IPS-15b (cell line): ENCODE measurements around the gene RPL22L1.

Source experiments
- H3K27me3 ChIP-seq: one replicate; pipeline ENCODE4 v1.6.1; 2013; ENCODE audit warnings: low read length; ENCODE audit not compliant: control insufficient read depth, insufficient read depth
- H3K36me3 ChIP-seq: one replicate; pipeline ENCODE4 v1.6.1; 2013; ENCODE audit warnings: low read length; ENCODE audit not compliant: control insufficient read depth, insufficient read depth
- H3K4me1 ChIP-seq: one replicate; pipeline ENCODE4 v1.6.1; 2013; ENCODE audit warnings: mild to moderate bottlenecking, low read length; ENCODE audit not compliant: control insufficient read depth, insufficient read depth
- H3K4me3 ChIP-seq: one replicate; pipeline ENCODE4 v1.5.1; 2013; ENCODE audit warnings: low read depth, low read length
- H3K9ac ChIP-seq: one replicate; pipeline ENCODE4 v1.6.1; 2013; ENCODE audit warnings: low read depth, mild to moderate bottlenecking, low read length
- H3K9me3 ChIP-seq: one replicate; pipeline ENCODE4 v1.6.1; 2013; ENCODE audit warnings: mild to moderate bottlenecking, low read length; ENCODE audit not compliant: control insufficient read depth, insufficient read depth

Gene RPL22L1

DNA sequence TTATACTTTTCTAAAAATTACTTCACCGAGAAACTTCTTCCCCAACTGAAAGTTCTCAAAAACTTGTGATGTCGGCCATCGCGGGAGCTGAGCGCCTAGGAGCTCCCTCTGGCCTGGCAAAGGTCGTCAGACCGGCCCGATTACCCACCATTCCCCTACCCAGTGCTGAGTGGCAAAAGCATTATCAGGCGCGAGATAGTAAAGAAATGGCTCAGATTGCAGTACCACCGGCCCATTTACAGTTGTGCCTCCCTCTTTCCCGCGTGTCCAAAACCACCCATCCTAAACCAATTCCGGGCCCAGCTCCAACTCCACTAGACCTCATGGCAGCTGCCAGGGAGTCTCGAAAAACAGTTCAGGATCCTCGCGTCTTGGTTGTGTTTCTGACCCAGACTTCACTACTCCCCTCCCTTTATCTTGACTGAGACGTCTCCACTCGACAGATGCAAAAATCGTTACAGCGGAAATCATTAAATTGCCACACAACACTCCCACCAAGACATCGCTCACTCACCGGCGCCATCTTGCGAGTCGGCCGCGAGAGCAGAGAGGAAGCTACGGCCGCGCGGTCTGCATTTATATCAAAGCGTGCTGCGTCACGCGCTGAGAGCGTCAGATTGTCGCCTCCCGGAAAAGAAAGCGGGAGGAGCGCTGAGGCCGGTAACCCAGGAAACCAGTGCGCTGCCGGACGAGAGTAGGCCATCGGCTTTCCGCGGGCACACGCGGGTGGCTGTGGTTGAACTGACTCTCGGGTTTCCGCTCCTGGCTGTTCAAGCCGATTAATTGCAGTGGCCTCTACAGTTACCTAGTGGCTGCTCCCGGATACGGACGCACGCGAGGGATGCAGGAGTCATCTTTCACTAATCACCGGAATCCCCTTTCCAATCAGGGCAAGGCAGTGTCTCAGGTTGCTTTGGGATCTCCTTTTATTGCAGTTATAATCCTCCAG, at the start of gene RPL22L1:
Gene RPL22L1 (minus strand): TSS at position 551 of the 949 bp plus-strand sequence. CDS start 28 bp downstream, at position 523.
- no peaks in the 10 kb centered on the region for H3K27me3 ChIP-seq
- no peaks in the 10 kb centered on the region for H3K9me3 ChIP-seq
- H3K9ac ChIP-seq, result peak within 1 kb of the TSS; percentile 97
- no peaks in the 10 kb centered on the region for H3K4me1 ChIP-seq
- H3K4me3 ChIP-seq, result peak within 1 kb of the TSS; percentile 83
- H3K36me3 ChIP-seq, result peaks cover 11% of the 10 kb centered on the region

DNA sequence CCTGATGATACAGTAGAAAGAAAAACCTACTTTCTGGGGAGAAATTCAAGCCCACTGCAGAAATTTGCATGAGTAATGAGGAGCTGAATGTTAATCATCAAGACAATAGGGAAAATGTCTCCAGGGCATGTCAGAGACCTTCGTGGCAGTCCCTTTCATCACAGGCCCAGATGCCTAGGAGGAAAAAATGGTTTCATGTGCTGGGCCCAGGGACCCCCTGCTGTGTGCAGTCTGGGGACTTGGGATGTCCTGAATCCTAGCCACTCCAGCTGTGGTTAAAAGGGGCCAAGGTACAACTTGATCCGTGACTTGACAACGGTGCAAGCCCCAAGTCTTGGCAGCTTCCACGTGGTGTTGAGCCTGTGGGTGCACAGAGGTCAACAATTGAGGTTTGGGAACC, 48.7 kb upstream of the RPL22L1 start:
- H3K36me3 ChIP-seq, result no peaks in the 10 kb centered on the region
- H3K4me1 ChIP-seq, result peaks cover 6% of the 10 kb centered on the region
- no peak overlapping the region for H3K9ac ChIP-seq
- no peak overlapping the region for H3K4me3 ChIP-seq
- peaks cover 9% of the 10 kb centered on the region for H3K9me3 ChIP-seq
- no peaks in the 10 kb centered on the region for H3K27me3 ChIP-seq

DNA sequence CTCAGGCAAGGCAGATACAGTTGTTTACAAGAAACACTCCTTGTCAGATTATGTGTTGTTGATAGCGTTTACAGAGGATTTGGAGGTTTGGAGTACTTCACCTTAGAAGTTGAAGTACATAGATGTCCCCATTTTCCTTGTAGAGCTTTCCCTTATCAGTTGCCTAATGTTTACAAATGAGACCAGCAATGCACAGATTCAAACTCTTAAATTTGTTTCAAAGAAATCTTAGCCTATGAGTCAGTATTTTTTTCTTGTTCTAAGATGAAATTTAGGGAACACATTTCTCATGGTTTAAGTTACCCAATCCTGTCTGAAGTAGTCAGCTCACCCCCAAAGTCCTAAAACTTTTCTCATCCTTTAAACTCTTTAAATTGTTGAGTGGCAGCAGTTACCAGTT, 44.7 kb upstream of the RPL22L1 start:
- Histone ChIP-seq H3K9ac (no peak overlapping the region), H3K4me3 (no peak overlapping the region), H3K36me3 (no peaks in the 10 kb centered on the region), H3K4me1 (peaks cover 7% of the 10 kb centered on the region), H3K9me3 (peaks cover 9% of the 10 kb centered on the region), H3K27me3 (peaks cover 3% of the 10 kb centered on the region)

DNA sequence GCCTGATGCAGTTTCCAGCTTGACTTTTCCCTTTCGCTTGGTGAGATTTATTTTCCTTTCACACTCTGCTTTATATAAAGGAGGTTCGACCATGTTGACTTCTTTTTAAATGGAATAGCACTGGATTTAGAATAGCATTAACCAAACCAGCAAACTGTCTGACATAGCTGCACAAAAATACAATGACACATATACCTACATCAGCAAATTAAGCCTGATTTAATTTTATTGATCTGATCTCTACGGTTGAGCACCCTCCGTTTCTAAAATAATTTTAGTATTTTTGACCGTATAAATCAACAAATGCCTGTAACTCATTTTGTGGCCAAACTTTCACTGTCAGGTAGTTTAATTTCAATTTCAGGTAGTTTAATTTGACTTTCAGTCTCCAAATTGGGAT, 44.2 kb upstream of the RPL22L1 start:
- peaks cover 8% of the 10 kb centered on the region for H3K27me3 ChIP-seq
- H3K4me1 ChIP-seq, result peaks cover 7% of the 10 kb centered on the region
- no peaks in the 10 kb centered on the region for H3K36me3 ChIP-seq
- peaks cover 11% of the 10 kb centered on the region for H3K9me3 ChIP-seq
- no peak overlapping the region for H3K9ac ChIP-seq
- no peak overlapping the region for H3K4me3 ChIP-seq

DNA sequence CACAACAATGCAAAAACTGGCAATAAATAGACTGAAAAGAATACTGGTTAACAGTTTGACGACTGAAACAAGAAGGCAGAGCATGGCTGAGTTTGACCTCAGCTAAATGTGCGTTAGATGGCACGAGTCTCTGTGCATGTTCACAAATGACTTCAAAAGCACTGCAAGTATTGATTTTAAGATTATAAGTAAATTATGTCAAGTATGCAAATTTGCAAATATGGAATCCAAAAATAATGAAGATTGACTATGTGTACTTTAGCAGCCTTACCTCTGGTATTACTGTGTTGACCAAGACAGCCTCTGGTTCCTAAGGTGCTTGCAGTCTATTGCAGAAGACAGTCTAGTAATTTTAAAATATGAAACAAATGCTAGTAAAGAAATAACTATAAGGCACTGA, 41.1 kb upstream of the RPL22L1 start:
- H3K27me3 ChIP-seq, result peaks cover 29% of the 10 kb centered on the region
- no peak overlapping the region for H3K4me3 ChIP-seq
- H3K9me3 ChIP-seq, result peaks cover 7% of the 10 kb centered on the region
- no peak overlapping the region for H3K9ac ChIP-seq
- peaks cover 13% of the 10 kb centered on the region for H3K4me1 ChIP-seq
- no peaks in the 10 kb centered on the region for H3K36me3 ChIP-seq

DNA sequence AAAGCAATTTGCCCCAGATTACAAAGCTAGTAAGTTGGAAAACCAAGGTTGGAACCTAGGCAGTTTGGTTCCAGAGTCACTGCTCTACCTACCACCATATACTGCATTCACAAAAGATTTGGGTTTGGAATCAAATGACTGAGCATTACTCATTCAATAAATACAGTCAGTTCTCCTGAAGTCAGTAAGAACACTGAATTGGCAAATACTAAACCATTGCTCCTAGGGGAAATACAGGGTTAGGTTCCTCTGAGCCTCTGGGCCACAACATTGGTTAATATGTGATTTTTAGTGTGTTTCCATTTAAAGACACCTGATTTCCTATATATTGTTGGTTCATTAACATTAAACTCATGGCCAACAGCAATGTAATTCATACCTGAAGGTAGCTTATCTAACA, 40.5 kb upstream of the RPL22L1 start:
- peaks cover 7% of the 10 kb centered on the region for H3K9me3 ChIP-seq
- H3K27me3 ChIP-seq, result peaks cover 29% of the 10 kb centered on the region
- peaks cover 13% of the 10 kb centered on the region for H3K4me1 ChIP-seq
- H3K4me3 ChIP-seq, result no peak overlapping the region
- no peak overlapping the region for H3K9ac ChIP-seq
- no peaks in the 10 kb centered on the region for H3K36me3 ChIP-seq

DNA sequence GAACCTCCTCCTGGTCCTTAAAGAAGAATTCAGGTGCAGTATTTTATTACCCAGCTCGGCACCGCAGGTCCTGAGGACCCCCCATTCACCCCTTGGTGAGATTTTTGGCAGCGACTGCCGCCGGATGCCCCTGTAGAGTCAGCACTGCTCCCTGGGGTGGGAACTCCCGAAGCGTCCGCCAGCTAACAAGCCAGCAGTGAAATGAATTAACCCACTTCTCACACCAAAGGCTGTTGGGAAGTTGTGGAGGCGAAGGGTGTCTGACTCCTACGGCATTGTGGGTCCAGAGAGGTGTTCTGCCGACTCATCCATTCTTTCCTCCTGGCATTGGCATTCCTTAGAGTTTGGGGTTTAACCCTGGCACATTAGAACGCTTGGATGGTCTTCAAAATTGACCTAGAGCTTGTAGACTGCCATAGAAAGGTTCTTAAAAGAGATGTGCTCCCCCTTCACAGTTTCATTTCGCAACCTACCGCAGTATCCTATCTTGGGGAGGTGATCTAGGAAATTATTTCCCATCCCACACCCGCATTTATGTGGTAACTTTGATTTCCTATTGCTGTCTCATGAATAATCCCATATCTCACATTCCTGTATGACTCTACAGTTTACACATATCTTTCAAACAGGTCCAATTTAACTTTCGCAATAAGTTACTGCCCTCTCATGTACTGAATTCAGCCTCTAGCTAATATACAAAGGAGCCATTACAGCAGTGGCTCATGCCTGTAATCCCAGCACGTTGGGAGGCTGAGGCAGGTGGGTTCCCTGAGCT, 39.3 kb upstream of the RPL22L1 start:
- Histone ChIP-seq H3K4me3 (peak overlapping the region; percentile 59), H3K9me3 (peaks cover 7% of the 10 kb centered on the region), H3K4me1 (peaks cover 13% of the 10 kb centered on the region), H3K27me3 (peaks cover 29% of the 10 kb centered on the region), H3K9ac (no peak overlapping the region), H3K36me3 (no peaks in the 10 kb centered on the region)

DNA sequence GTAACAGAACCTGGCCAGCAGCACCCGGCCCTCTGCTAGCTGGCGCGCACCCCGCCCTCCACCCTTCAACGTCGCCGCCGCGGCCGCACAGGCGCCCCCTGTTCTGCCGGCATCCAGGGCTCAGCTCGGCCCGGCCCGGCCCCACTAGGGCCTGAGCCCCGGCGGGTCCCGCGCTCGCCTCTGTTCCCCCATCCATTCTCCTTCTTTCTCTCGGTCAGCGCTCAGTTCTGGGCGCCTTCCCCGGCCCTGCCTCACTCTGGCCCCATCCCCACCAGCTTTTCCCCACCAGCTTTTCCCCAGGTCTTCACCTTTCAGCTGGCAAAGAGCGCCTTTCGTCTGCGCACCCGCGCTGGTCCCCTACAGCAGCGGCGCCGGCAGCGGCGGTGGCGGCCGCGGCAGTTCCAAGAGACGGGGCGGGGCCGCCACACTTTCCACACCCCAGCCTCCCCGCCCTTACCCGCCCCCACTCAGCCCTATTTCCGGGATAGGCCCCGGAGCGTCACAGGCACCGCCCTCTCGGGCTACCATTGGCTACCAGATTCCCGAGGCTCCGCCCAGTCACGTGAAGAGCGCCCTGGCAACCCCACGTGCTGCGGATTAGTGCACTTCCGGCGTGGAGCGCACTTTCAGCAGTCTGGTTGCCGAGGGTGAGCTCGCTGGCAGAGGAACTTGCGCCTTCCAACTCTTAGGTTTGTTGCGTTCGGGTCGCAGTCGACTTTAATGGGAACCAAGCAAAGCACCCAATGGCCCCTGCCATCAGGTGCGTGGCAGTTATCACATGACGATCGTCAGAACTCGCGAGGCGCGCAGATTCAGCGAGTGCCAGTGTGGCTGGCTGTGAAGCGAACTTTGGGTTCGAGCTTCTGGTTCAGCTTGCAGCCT, 38.5 kb upstream of the RPL22L1 start, which contains the start of gene EIF5A2:
Gene EIF5A2 (minus strand): TSS at position 403 of the 882 bp plus-strand sequence. CDS start 831 bp downstream, outside the sequence.
- H3K4me1 ChIP-seq, result peaks cover 6% of the 10 kb centered on the region
- peaks cover 29% of the 10 kb centered on the region for H3K27me3 ChIP-seq
- no peaks in the 10 kb centered on the region for H3K36me3 ChIP-seq
- peak within 1 kb of the TSS; percentile 47 for H3K9ac ChIP-seq
- H3K4me3 ChIP-seq, result peak within 1 kb of the TSS; percentile 59
- peaks cover 7% of the 10 kb centered on the region for H3K9me3 ChIP-seq

DNA sequence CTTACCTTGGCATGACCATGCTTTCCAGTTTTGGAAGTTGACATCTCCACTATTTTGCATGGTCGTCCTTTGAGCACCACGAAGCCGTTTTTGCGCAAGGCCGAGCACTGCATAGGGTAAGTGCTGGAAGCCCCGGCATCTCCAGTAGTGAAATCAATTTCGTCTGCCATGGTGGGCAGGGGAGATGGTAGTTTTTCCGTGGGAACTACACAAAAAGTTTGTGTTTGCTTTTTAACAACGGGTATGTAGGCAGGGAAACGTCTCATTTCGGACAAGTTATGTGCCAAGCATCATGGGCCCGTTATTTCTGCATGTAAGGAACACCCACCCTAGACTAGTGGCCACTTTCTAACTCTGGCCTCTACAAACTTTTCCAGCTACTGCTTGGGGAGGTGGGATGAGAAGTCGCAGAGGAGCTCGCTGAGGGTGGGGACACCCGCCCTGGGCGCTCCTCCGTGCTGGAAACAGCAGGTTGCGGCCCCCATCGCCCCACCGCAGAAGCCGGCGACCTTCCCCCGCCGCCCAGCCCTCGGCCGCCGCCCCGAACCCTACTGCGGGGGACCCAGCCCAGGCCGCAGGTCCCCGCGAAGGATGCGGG, 37.7 kb upstream of the RPL22L1 start:
- peak overlapping the region; percentile 58 for H3K4me3 ChIP-seq
- no peaks in the 10 kb centered on the region for H3K36me3 ChIP-seq
- peaks cover 6% of the 10 kb centered on the region for H3K4me1 ChIP-seq
- H3K9ac ChIP-seq, result no peak overlapping the region
- peaks cover 7% of the 10 kb centered on the region for H3K9me3 ChIP-seq
- H3K27me3 ChIP-seq, result peaks cover 29% of the 10 kb centered on the region

DNA sequence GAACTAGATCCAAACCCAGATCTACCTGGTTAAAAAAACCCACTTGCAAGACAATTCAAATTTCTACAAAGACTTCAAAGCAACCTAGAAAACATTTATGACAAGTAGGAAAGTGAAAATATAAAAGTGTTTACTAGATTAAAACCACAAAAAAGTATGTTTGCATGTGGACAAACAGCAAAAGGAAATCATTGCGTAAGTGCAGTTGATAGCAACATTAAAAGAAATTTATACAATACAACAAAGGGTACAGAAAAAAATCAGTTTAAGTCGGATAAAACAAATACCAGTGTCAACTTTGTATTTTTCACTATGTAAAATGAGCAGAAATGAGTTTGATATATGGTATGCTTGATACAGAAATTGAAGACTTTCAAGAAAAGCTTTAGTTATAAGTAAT, 35.9 kb upstream of the RPL22L1 start:
- H3K27me3 ChIP-seq, result peaks cover 29% of the 10 kb centered on the region
- no peak overlapping the region for H3K9ac ChIP-seq
- H3K4me1 ChIP-seq, result peaks cover 6% of the 10 kb centered on the region
- peaks cover 7% of the 10 kb centered on the region for H3K9me3 ChIP-seq
- no peak overlapping the region for H3K4me3 ChIP-seq
- no peaks in the 10 kb centered on the region for H3K36me3 ChIP-seq

DNA sequence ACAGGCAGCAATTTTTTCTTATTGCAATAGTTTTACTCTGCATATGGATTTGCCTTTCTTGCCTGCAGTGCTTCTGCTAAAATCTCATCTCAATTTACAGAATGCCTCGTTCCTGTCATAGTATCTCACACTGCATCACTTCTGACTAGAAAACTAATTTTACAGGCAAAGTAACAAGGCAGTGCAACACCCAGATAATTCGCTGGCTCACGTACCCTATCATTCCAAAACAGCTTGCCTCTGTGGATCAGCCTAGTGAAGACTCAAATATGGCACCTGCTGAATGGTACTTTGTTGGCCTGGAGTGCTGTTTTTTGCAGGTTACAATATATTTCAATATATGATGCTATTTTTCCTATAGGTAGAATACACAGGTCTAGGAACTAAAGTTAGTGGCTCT, 33.1 kb upstream of the RPL22L1 start:
- Histone ChIP-seq H3K9me3 (no peaks in the 10 kb centered on the region), H3K27me3 (peaks cover 16% of the 10 kb centered on the region), H3K4me1 (peaks cover 6% of the 10 kb centered on the region), H3K9ac (no peak overlapping the region), H3K36me3 (no peaks in the 10 kb centered on the region), H3K4me3 (no peak overlapping the region)
